Neural progenitor cell (in vitro differentiated cells): Measurements from ENCODE around the gene SIVA1. TPM values are rescaled to one million over a fixed set of nuclear protein-coding genes. Genes with fewer than 3 reads are reported as not detected.

Experiments used
- DNase-seq: peaks from one replicate; pipeline ENCODE4 v3.0.0-alpha.2; 2016; ENCODE audit warnings: low spot score
- H2AFZ ChIP-seq: fragments of 200-600 bp; sonication (generic); replicated peaks from 2 replicates; pipeline ENCODE4 v1.6.1; 2016; ENCODE audit warnings: antibody characterized with exemption
- H3F3A ChIP-seq: fragments of 200-600 bp; sonication (generic); 2 replicates; pipeline ENCODE4 v1.6.1; 2016; ENCODE audit warnings: antibody characterized with exemption, low read depth
- H3K27ac ChIP-seq: fragments of 200-600 bp; sonication (generic); 2 replicates; pipeline ENCODE4 v1.5.1; 2016; ENCODE audit warnings: mild to moderate bottlenecking
- H3K27me3 ChIP-seq: fragments of 200-600 bp; sonication (generic); 2 replicates; pipeline ENCODE4 v1.6.1; 2016; ENCODE audit warnings: mild to moderate bottlenecking, moderate library complexity
- H3K36me3 ChIP-seq: fragments of 200-600 bp; sonication (generic); 2 replicates; pipeline ENCODE4 v1.5.1; 2016
- H3K4me1 ChIP-seq: fragments of 200-600 bp; sonication (generic); 2 replicates; pipeline ENCODE4 v1.6.1; 2016; ENCODE audit warnings: mixed run types
- H3K4me2 ChIP-seq: fragments of 200-600 bp; sonication (generic); 2 replicates; pipeline ENCODE4 v1.6.1; 2016
- H3K4me3 ChIP-seq: fragments of 200-600 bp; sonication (generic); 2 replicates; pipeline ENCODE4 v1.5.1; 2016
- H3K79me2 ChIP-seq: fragments of 200-600 bp; sonication (generic); 2 replicates; pipeline ENCODE4 v1.6.1; 2016; ENCODE audit warnings: low read depth
- H3K9ac ChIP-seq: fragments of 200-600 bp; sonication (generic); 2 replicates; pipeline ENCODE4 v1.6.1; 2016
- H3K9me3 ChIP-seq: fragments of 200-600 bp; sonication (generic); 2 replicates; pipeline ENCODE4 v1.5.1; 2016; ENCODE audit warnings: low read depth
- H4K20me1 ChIP-seq: fragments of 200-600 bp; sonication (generic); 2 replicates; pipeline ENCODE4 v1.6.1; 2016; ENCODE audit warnings: low read depth
- H3K27ac Mint-ChIP-seq: 3 replicates; pipeline ENCODE4 v1.8.0; 2021; ENCODE audit warnings: mixed read lengths
- H3K27me3 Mint-ChIP-seq: 2 replicates; pipeline ENCODE4 v1.8.0; 2022; ENCODE audit warnings: low read depth, mild to moderate bottlenecking, inconsistent platforms, moderate library complexity, mixed read lengths; ENCODE audit not compliant: insufficient read depth
- H3K36me3 Mint-ChIP-seq: 3 replicates; pipeline ENCODE4 v1.8.0; 2021; ENCODE audit warnings: mixed read lengths
- H3K4me1 Mint-ChIP-seq: 3 replicates; pipeline ENCODE4 v1.8.0; 2021; ENCODE audit warnings: mixed read lengths
- H3K4me3 Mint-ChIP-seq: 3 replicates; pipeline ENCODE4 v1.8.0; 2021; ENCODE audit warnings: mild to moderate bottlenecking, moderate library complexity, mixed read lengths
- H3K9me3 Mint-ChIP-seq: 3 replicates; pipeline ENCODE4 v1.8.0; 2020; ENCODE audit warnings: mixed read lengths
- CTCF ChIP-seq: fragments of 200-600 bp; sonication (generic); IDR thresholded peaks from 2 replicates; pipeline ENCODE4 v1.5.1; 2017; ENCODE audit warnings: antibody characterized with exemption, mild to moderate bottlenecking
- EZH2 ChIP-seq: fragments of 200-600 bp; sonication (generic); IDR thresholded peaks from 2 replicates; pipeline ENCODE4 v1.6.1; 2017; ENCODE audit warnings: antibody characterized with exemption, mild to moderate bottlenecking, moderate library complexity
- EZH2phosphoT487 ChIP-seq: fragments of 200-600 bp; sonication (generic); IDR thresholded peaks from 2 replicates; pipeline ENCODE4 v1.6.1; 2017; ENCODE audit warnings: antibody characterized with exemption
- total RNA-seq: library from RNA; depleted of rRNA; stranded (reverse); fragments of >200 nt; gene quantifications from 2 replicates; pipeline ENCODE4 v1.2.3, GENCODE V29; 2015; ENCODE audit warnings: low replicate concordance

Gene SIVA1
- total RNA-seq, 1 donor from 2014 or later, result 139 TPM

DNA sequence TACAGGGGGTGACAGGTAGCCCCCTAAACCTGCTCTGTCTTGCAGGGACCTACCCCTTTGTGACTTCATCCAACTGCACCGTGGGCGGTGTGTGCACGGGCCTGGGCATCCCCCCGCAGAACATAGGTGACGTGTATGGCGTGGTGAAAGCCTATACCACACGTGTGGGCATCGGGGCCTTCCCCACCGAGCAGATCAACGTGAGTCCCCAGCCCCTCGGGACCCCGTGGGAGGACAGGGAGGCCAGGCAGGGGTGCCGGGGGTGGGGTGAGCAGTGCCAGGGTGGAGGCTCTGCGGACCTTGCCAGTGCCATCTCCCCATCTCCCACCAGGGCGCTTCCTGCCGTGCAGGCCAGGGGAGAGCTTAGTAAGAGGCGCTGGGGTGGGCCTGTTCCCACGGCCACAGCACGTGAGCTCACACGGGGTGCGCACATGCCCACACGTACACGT, 11.1 kb upstream of the SIVA1 start:
- Histone ChIP-seq H3K4me2 (no peak overlapping the region), H4K20me1 (no peaks in the 10 kb centered on the region), H3K27me3 (no peaks in the 10 kb centered on the region), H3F3A (no peaks in the 10 kb centered on the region), H3K4me3 (no peak overlapping the region), H3K9me3 (no peaks in the 10 kb centered on the region), H3K79me2 (no peaks in the 10 kb centered on the region), H3K36me3 (no peaks in the 10 kb centered on the region), H3K27ac (no peak overlapping the region), H3K4me1 (no peaks in the 10 kb centered on the region), H3K9ac (no peak overlapping the region), H2AFZ (no peak overlapping the region)
- Mint-ChIP-seq H3K4me1 (peaks cover 18% of the 10 kb centered on the region), H3K27me3 (peaks cover 6% of the 10 kb centered on the region), H3K36me3 (peaks cover 6% of the 10 kb centered on the region), H3K9me3 (no peaks in the 10 kb centered on the region), H3K27ac (peak overlapping the region; percentile 66), H3K4me3 (no peak overlapping the region)
- no peak for DNase-seq
- TF ChIP-seq CTCF (no peak), EZH2phosphoT487 (no peak), EZH2 (no peak)

- no peaks in the 10 kb centered on the region for H3K36me3 ChIP-seq
- no peak overlapping the region for H3K9ac ChIP-seq
- Mint-ChIP-seq H3K36me3 (peaks cover 6% of the 10 kb centered on the region), H3K27ac (peak overlapping the region; percentile 76), H3K27me3 (peaks cover 6% of the 10 kb centered on the region), H3K4me3 (no peak overlapping the region), H3K9me3 (no peaks in the 10 kb centered on the region), H3K4me1 (peaks cover 19% of the 10 kb centered on the region)
- TF ChIP-seq EZH2phosphoT487 (no peak), EZH2 (no peak), CTCF (no peak)
- H3K27ac ChIP-seq, result no peak overlapping the region
- H3K4me3 ChIP-seq, result no peak overlapping the region
- H3K79me2 ChIP-seq, result no peaks in the 10 kb centered on the region
- H3F3A ChIP-seq, result no peaks in the 10 kb centered on the region
- no peak for DNase-seq
- H4K20me1 ChIP-seq, result no peaks in the 10 kb centered on the region
- H3K9me3 ChIP-seq, result no peaks in the 10 kb centered on the region
- no peaks in the 10 kb centered on the region for H3K27me3 ChIP-seq
- no peak overlapping the region for H3K4me2 ChIP-seq
- H2AFZ ChIP-seq, result no peak overlapping the region
- no peaks in the 10 kb centered on the region for H3K4me1 ChIP-seq
Observed at GRCh38 chr14:104742586-104743455, 10.1 kb upstream of the SIVA1 start.

DNA sequence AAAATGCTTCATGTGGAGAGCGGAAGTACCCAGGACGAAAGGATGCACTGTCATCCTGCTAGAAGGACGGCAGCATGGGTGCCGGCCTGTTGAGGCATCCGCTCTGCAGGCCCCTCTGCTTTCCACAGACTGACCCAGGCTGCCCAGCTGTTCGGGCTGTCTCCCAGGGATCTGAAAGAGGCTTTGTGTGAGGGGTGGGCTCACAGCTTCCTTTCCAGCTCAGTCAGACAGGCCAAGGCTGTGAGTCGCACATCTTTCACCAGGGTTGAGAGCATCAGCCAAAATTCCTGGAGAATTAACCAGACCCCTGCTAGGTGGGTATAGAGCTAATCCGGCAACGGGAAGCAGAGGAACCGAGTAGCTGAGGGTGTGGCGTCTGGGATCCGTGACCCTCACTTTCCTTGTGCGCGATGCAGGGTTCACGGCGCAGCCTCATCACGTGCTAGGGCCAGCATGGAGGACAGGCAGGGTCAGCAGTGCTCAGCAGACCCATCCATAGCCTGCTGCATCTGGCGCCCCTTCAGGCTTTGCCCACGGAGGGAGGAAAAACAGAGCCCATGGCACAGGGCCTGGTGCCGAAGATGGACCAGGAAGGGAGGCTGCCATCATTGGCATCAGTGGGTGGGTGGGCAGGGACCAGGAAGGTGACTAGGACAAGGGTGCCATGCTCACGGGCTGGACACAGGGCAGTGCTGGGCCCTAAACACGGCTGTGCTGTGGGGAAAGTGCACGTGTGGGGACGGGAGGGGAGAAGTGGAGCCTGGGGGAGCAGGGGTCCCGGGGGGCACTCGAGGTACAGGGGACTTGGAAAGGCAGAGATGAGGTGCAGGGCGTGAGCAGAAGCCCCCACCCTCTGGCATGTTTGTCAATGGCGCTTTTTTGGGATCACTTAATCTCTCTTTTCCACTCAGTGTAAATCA, 9.2 kb upstream of the SIVA1 start:
- H3K36me3 Mint-ChIP-seq, result peaks cover 6% of the 10 kb centered on the region
- Histone ChIP-seq H3K36me3 (no peaks in the 10 kb centered on the region), H4K20me1 (no peaks in the 10 kb centered on the region), H3K27me3 (no peaks in the 10 kb centered on the region), H3F3A (peaks cover 7% of the 10 kb centered on the region), H3K79me2 (no peaks in the 10 kb centered on the region), H3K4me1 (peaks cover 5% of the 10 kb centered on the region), H3K4me2 (no peak overlapping the region), H3K9ac (no peak overlapping the region), H3K27ac (no peak overlapping the region), H3K9me3 (no peaks in the 10 kb centered on the region), H3K4me3 (no peak overlapping the region), H2AFZ (no peak overlapping the region)
- H3K4me1 Mint-ChIP-seq, result peaks cover 27% of the 10 kb centered on the region
- peaks cover 6% of the 10 kb centered on the region for H3K27me3 Mint-ChIP-seq
- H3K27ac Mint-ChIP-seq, result peak overlapping the region; percentile 76
- no peak for DNase-seq
- no peaks in the 10 kb centered on the region for H3K9me3 Mint-ChIP-seq
- no peak for TF ChIP-seq EZH2
- H3K4me3 Mint-ChIP-seq, result no peak overlapping the region
